GM18511 (cell line): ENCODE measurements around the gene KRTAP17-1.
"Not testable (repeated sequence)": the region's sequence is repeated elsewhere in the genome, so short reads cannot be mapped to it uniquely, and the experiment has no call there.

ENCODE experiments used
- ATAC-seq: cut with Tn5 transposase; IDR thresholded peaks from one replicate; pipeline ENCODE4 v1.9.1; 2021; ENCODE audit warnings: mild to moderate bottlenecking, moderate library complexity; ENCODE audit not compliant: unreplicated experiment

KRTAP17-1 gene

GRCh38 chr17:41315204-41315794, at the start of gene KRTAP17-1:
Gene KRTAP17-1 (minus strand): TSS chr17:41315710. CDS start chr17:41315650, 60 bp downstream.
- no peak for ATAC-seq

DNA sequence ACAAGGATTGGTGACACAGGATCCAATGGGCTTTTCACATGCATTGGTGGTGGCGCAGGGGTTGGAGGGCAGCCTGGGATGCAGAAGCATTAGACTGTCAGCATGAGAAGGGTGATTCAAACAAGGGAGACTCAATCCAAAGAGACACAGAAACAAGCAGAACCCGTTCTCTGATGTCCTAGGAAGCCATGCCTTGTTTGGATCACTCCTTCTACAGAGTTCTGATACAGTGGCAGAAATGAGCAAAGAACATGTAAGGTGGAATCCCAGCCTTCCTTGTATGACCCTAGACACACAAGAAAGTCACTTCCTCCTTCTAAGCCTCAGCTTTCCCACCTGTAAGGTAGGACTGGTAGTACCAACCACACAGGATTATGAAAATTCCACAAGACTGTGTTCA, 48.4 kb upstream of the KRTAP17-1 start:
- ATAC-seq: no peak

DNA sequence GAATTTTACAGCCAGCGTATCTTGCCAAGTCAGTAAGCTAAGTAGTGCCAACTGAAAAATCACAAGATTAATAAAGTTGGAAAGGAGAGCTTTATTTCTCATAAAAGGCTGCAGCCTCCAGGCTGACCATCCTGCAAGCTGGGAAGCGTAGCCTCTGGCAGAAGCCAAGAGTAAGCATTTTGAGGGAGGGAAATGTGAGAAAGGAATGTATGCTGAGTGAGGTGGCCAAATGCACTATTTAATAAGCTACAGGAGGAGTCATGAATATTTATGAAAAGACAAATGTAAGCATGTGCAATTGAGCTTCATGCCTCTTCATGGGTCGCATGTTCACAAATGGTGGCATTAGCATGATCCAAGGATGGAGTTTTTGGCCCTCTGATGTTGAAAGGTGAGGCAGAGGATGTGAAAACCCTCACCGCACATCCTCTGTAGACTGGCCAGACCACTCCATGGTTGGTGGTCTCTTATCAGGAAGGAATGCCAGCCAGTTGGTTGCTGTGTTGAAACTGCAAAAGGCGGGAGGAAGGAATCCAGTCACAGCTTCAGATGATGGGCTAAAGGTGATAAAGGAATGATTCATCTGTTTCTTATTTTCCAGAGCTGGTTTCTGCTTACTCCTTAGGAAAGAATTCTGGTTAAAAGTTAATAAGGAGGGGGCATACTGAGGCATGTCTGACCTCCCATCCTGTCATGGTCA, 44.9 kb upstream of the KRTAP17-1 start:
- no peak for ATAC-seq

DNA sequence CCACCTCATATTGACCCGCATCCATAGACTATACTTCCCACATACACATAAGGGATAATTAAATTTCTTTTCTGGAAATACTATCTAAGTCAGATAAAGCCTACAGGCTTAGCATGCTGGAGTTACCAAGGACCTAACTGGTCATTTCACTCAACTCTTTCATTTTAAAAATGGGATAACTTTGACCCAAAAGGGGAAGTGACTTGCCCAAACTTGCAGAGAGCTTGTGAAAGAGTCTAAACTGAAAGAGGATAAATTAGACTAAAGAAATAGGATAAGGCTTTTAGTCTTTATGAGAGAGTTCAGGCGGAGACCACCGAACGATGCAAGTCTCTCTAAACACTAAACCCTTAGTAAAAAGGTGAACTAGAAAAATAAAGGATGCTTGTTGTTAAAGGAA, 39.0 kb upstream of the KRTAP17-1 start:
- ATAC-seq: no peak

- ATAC-seq: no peak
Observed at GRCh38 chr17:41352597-41353366, 37.3 kb upstream of the KRTAP17-1 start.

- ATAC-seq: no peak
Observed at GRCh38 chr17:41351177-41351576, 35.7 kb upstream of the KRTAP17-1 start.

DNA sequence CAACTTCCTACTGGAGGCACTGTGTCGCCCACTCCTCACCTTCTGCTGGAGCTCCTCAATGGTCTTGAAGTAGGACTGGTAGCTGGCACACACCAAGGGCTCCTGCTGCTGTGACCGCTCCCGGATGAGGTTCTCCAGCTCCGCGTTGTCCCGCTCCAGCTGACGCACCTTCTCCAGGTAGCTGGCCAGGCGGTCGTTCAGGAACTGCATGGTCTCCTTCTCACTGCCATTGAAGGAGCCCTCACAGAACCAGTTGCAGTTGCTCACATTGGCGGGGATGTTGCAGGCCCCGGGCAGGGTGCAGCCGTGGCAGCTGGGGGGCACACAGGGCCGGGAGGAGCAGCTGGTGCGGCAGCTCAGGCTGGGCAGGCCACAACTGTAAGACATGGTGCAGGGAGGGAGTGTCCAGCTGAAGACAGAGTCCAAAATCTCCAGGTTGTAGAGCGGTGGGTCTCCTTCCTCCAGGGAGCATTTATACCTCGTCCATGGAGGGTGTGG, 34.9 kb upstream of the KRTAP17-1 start, which contains the start of gene KRT33A:
TSS of gene KRT33A (minus strand) at position 448 of the 498 bp plus-strand sequence. CDS start at position 387, 61 bp downstream.
- ATAC-seq: not testable (repeated sequence)

DNA sequence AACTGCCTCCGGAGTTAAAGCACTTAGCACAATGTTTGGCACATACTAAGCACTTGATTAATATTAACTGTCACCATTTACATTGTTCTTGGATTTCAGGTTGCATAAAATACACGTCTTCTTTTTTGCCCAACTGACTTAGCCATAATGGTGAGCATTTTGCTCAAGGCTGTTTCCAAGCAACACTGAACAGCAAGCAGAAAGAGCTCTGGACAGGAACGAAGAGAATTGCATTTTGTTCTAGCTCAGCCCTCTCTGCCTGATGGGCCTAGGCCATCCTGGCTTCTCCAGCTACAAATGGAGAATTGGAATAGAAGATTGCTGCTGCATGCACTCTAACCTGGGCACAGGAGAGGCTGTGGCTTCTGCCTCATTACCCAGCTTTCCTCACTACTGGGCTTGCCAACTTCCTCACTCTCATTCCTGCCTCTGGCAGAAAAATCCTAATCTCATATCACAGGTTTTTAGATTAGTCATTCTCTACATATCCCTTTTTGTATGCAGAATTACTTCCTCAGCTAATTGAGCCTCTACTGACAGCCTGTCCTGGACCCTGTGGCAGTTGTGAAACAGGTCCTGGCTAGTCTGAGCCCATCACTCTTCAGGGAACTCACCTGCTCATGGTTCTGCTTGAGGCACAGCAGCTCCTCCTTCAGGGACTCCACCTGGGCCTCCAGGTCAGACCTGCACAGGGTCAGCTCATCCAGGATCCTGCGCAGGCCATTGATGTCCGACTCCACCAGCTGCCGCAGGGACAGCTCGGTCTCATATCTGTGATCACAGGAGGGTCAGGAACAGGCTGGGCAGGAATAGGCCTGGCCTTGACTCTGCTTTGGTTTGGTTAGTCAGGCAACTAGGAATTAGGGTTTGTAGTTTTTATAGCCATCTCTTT, 32.6 kb upstream of the KRTAP17-1 start:
- ATAC-seq: no peak

DNA sequence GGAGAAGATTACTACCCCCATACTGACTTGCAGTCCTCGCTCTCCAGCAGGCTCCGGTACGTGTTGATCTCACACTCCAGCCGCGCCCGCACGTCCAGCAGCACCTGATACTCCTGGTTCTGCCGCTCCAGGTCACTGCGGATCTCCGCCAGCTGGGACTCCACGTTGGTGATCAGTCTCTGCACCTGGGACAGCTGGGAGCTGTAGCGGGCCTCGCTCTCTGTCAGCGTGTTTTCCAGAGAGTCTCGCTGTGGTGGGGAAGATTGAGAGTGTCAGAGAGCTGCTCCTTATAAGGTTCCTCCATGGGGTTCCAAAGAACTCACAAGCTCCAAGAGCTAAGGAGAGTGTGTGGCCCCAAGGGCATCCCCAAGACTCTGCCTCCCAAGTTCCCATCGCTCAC, 30.9 kb upstream of the KRTAP17-1 start:
- not testable (repeated sequence) for ATAC-seq

DNA sequence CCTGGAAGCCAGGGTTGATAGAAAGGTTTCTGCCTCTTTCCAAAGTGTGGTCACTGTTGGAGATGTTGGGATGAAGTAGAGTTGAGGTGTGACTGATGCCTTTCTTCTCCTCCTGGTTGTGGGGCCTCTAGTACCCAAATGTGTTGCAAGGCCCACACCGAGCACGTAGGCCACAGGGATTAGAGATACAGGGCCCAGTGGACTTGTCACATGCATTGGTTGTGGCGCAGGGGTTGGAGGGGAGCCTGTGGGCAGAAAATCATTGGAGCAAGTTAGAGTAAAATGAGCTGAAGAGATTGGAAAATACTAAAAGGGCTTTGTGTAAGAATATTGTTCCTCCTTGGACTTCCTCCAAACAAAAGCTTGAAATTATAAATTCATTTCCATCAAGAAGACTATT, 30.5 kb upstream of the KRTAP17-1 start:
- no peak for ATAC-seq

GRCh38 chr17:41343029-41343428, 27.5 kb upstream of the KRTAP17-1 start:
- ATAC-seq: no peak

- peak; percentile 45 for ATAC-seq
Observed at GRCh38 chr17:41340934-41341861, 25.7 kb upstream of the KRTAP17-1 start.

DNA sequence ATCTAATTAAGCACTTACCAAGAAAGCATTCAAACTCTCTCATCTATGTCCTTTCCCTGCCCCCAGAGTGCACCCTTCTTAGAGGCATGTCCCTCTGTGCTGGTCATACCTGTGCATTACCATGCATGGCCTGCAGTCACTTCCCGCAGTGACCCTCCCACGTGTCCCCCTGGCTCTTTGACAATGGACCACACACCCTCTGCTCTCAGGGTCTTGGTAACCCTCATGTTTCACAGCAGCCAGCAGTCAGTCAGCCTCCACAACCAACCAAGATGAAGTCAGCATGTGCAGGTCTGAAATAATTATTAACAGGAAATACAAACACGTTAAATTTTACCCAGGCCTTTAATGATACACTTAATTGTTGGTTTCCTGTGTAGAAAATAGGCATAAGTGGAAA, 25.0 kb upstream of the KRTAP17-1 start:
- peak; percentile 35 for ATAC-seq

GRCh38 chr17:41339571-41340172, 24.2 kb upstream of the KRTAP17-1 start:
- no peak for ATAC-seq

DNA sequence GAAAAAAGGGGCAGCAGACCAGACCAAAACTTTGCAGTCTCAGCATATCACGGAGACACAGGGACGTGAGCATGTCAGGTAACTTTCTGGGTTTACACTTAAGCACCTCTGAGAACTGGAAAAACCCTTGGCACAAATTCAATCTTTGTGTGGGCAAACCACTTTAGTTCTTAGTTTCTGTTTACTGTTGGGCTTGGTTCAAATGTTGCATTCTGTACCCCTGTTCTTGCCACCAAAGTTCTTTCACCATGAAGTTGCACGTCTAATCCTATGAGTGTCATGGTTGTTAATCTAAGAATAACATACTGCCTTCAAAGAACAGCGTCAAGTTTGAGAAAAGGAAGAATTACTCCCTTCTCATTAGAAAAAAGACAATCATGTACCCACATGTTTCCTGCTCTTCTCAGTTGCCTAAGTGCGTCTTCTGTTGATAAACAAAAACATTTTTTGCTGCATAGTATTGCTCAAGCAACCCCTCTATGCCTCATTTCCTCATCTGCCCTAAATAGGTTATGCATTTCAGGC, 23.5 kb upstream of the KRTAP17-1 start:
- no peak for ATAC-seq

DNA sequence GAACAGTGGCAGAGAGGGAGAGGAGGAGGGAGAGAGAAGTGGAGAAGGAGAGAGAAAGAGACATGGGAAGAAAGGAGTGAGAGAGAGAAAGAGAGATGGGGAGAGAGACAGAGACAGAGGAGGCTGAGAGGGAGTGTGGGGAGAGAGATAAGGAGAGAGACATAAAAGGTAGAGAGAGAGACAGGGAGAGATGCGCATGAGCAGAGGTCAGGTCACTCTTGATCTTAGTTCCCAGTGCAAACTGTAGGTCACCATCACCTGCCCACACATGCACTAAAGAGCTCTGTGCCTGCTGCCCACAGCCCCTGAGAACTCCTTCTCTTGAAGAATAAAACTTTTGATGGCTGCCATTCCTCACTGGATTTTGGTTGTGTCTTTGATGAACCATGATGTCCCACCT, 20.2 kb upstream of the KRTAP17-1 start:
- no peak for ATAC-seq

- ATAC-seq: no peak
Observed at GRCh38 chr17:41334385-41335305, 19.1 kb upstream of the KRTAP17-1 start.

DNA sequence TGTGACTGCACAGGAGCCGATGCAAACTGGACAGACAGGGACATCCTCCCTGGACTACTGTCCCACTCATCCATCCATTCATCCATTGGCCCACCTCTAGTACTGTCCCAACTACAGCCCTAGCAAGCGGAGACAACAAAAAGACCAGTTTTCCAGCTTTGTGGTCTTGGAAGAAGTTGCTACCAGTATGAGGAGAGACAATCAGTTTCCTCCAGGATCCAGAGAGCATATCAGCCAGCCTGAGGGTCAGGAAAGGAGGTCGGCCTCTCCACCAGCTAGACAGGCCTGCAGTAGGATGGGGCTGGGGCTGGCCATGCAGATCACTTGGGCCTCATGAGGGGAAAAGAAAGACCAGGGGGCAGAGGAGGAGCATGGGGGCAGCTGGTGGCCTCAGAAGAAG, 18.3 kb upstream of the KRTAP17-1 start:
- ATAC-seq: no peak
